Keratinocyte (primary cell): Measurements from ENCODE around the gene PTGDS. TPM values are rescaled to one million over a fixed set of nuclear protein-coding genes. Genes with fewer than 3 reads are reported as not detected.

ENCODE experiments used
- DNase-seq: peaks from one replicate; pipeline ENCODE4 v3.0.0-alpha.2; 2011; ENCODE audit warnings: low read depth, missing footprints, low spot score
- FAIRE-seq: peaks from 2 replicates; lab custom pipeline; 2011; peaks lifted over from hg19 to GRCh38; lab: Jason Lieb, UNC
- H2AFZ ChIP-seq: 2 replicates; pipeline ENCODE4 v1.6.0; 2012; ENCODE audit warnings: low read length, control low read depth, inconsistent platforms; ENCODE audit not compliant: control insufficient read depth
- H3K27ac ChIP-seq: 2 replicates; pipeline ENCODE4 v1.5.1; 2011; ENCODE audit warnings: low read length; ENCODE audit not compliant: control insufficient read depth, insufficient read depth
- H3K27me3 ChIP-seq: 3 replicates; pipeline ENCODE4 v1.6.0; 2011; ENCODE audit warnings: low read length; ENCODE audit not compliant: control insufficient read depth, insufficient read depth; ENCODE audit errors: extremely low read depth
- H3K36me3 ChIP-seq, 2 experiments: 2 replicates in 1 of 2; 3 replicates in 1 of 2; pipeline ENCODE4 v1.5.1; 2011; ENCODE audit warnings: low read length in 2 of 2, mild to moderate bottlenecking in 1 of 2; ENCODE audit not compliant: control insufficient read depth in 2 of 2, insufficient read depth in 2 of 2; ENCODE audit errors: extremely low read depth in 1 of 2
- H3K4me1 ChIP-seq: 3 replicates; pipeline ENCODE4 v1.5.1; 2011; ENCODE audit warnings: low read length; ENCODE audit not compliant: control insufficient read depth, insufficient read depth; ENCODE audit errors: extremely low read depth
- H3K4me2 ChIP-seq: 3 replicates; pipeline ENCODE4 v1.6.0; 2011; ENCODE audit warnings: low read depth, low read length; ENCODE audit not compliant: control insufficient read depth, insufficient read depth; ENCODE audit errors: extremely low read depth
- H3K4me3 ChIP-seq, 3 experiments: fragments of 200-600 bp in 1 of 3; sonication (generic) in 1 of 3; 2 replicates in 2 of 3; 3 replicates in 1 of 3; pipeline ENCODE4 v1.5.1; 2011 to 2016; ENCODE audit warnings: low read length in 3 of 3, mild to moderate bottlenecking in 3 of 3, control low read depth in 2 of 3, inconsistent platforms in 1 of 3, low read depth in 1 of 3, mixed read lengths in 1 of 3, mixed run types in 1 of 3, moderate library complexity in 1 of 3; ENCODE audit not compliant: control insufficient read depth in 2 of 3, insufficient read depth in 2 of 3; ENCODE audit errors: extremely low read depth in 1 of 3
- H3K79me2 ChIP-seq: 2 replicates; pipeline ENCODE4 v1.6.0; 2012; ENCODE audit warnings: low read length; ENCODE audit not compliant: control insufficient read depth, insufficient read depth
- H3K9ac ChIP-seq: 3 replicates; pipeline ENCODE4 v1.6.0; 2011; ENCODE audit warnings: low read length; ENCODE audit not compliant: control insufficient read depth, insufficient read depth; ENCODE audit errors: extremely low read depth
- H3K9me1 ChIP-seq: 3 replicates; pipeline ENCODE4 v1.6.0; 2011; ENCODE audit warnings: low read length; ENCODE audit not compliant: control insufficient read depth, insufficient read depth; ENCODE audit errors: extremely low read depth
- H3K9me3 ChIP-seq: 2 replicates; pipeline ENCODE4 v1.5.1; 2012; ENCODE audit warnings: low read depth, low read length; ENCODE audit not compliant: control insufficient read depth
- H4K20me1 ChIP-seq: 3 replicates; pipeline ENCODE4 v1.6.0; 2011; ENCODE audit warnings: low read length; ENCODE audit not compliant: control insufficient read depth, insufficient read depth; ENCODE audit errors: extremely low read depth
- EZH2 ChIP-seq: IDR thresholded peaks from one replicate; pipeline ENCODE4 v1.6.1; 2012; ENCODE audit warnings: inconsistent platforms, mild to moderate bottlenecking, low read length, moderate library complexity
- dilution Hi-C: fragments of 300-500 bp; cut with MboI; formaldehyde crosslinking; loops from one replicate; pipeline ENCODE4 v1.7.0; 2020; ENCODE audit warnings: low sequenced_read_pairs; ENCODE audit not compliant: extremely low pct_ligation_motif_present
- polyA plus RNA-seq, 5 experiments: library from polyadenylated mRNA; depleted of rRNA in 3 of 5; stranded (reverse) in 3 of 5; stranded (forward) in 1 of 5; unstranded in 1 of 5; fragments of >200 nt; gene quantifications; 1 replicate in 1 of 5; 2 replicates in 3 of 5; 3 replicates in 1 of 5; pipeline versions ENCODE4 v1.2.1 to v1.2.3, GENCODE V29; 2011 to 2012; ENCODE audit warnings: missing spikeins in 2 of 5, low read depth in 1 of 5, low replicate concordance in 1 of 5
- TF ChIP-seq, protein P1 (sequence below), 3 experiments: IDR thresholded peaks in 1 of 3; conservative IDR thresholded peaks in 1 of 3; optimal IDR thresholded peaks in 1 of 3; 2 replicates in 2 of 3; 3 replicates in 1 of 3; pipeline versions ENCODE3 to v1.5.1; 2011; ENCODE audit warnings: low read length in 3 of 3, mild to moderate bottlenecking in 3 of 3, moderate library complexity in 2 of 3, control low read depth in 1 of 3, inconsistent platforms in 1 of 3; ENCODE audit not compliant: insufficient read depth in 2 of 3; ENCODE audit errors: extremely low read depth in 1 of 3

Gene PTGDS
- polyA plus RNA-seq, 1 donor (not counting 4 experiments of a cell fraction or from before 2014, with no cell fraction given): not detected

GRCh38 chr9:136961279-136962065 is 15.8 kb upstream of the PTGDS start:
- DNase-seq: no peak
- dilution Hi-C loops: no loop called here

GRCh38 chr9:136962163-136962562 is 15.1 kb upstream of the PTGDS start:
- Histone ChIP-seq H3K79me2 (no peaks in the 10 kb centered on the region), H3K9ac (no peak overlapping the region), H2AFZ (no peak overlapping the region), H3K27ac (no peak overlapping the region), H4K20me1 (no peaks in the 10 kb centered on the region), H3K4me3 (no peak overlapping the region), H3K4me1 (peaks cover 8% of the 10 kb centered on the region), H3K9me3 (no peaks in the 10 kb centered on the region), H3K36me3 (no peaks in the 10 kb centered on the region), H3K27me3 (peaks cover 5% of the 10 kb centered on the region), H3K9me1 (no peaks in the 10 kb centered on the region), H3K4me2 (no peak overlapping the region)
- dilution Hi-C loops: no loop called here
- no peak for DNase-seq
- FAIRE-seq: no peak
- no peak for TF ChIP-seq EZH2
- TF ChIP-seq, protein P1, sequence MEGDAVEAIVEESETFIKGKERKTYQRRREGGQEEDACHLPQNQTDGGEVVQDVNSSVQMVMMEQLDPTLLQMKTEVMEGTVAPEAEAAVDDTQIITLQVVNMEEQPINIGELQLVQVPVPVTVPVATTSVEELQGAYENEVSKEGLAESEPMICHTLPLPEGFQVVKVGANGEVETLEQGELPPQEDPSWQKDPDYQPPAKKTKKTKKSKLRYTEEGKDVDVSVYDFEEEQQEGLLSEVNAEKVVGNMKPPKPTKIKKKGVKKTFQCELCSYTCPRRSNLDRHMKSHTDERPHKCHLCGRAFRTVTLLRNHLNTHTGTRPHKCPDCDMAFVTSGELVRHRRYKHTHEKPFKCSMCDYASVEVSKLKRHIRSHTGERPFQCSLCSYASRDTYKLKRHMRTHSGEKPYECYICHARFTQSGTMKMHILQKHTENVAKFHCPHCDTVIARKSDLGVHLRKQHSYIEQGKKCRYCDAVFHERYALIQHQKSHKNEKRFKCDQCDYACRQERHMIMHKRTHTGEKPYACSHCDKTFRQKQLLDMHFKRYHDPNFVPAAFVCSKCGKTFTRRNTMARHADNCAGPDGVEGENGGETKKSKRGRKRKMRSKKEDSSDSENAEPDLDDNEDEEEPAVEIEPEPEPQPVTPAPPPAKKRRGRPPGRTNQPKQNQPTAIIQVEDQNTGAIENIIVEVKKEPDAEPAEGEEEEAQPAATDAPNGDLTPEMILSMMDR (optimal IDR thresholded peaks at IDR 0.05 in 1 of 3, IDR thresholded peaks at IDR 0.05 in 1 of 3, conservative IDR thresholded peaks at IDR 0.05 in 1 of 3; ENCODE audit: extremely low read depth in 1 of 3, insufficient read depth in 2 of 3, low read length in 3 of 3): no peak

More at GRCh38 chr9:136961279-136962065, 15.8 kb upstream of the PTGDS start:
- TF ChIP-seq, protein P1 (optimal IDR thresholded peaks at IDR 0.05 in 1 of 3, IDR thresholded peaks at IDR 0.05 in 1 of 3, conservative IDR thresholded peaks at IDR 0.05 in 1 of 3; ENCODE audit: extremely low read depth in 1 of 3, insufficient read depth in 2 of 3, low read length in 3 of 3): no peak
- no peak for TF ChIP-seq EZH2
- Histone ChIP-seq H3K36me3 (no peaks in the 10 kb centered on the region), H4K20me1 (no peaks in the 10 kb centered on the region), H3K9me3 (no peaks in the 10 kb centered on the region), H3K4me1 (peaks cover 8% of the 10 kb centered on the region), H3K79me2 (no peaks in the 10 kb centered on the region), H3K9ac (no peak overlapping the region), H3K4me3 (no peak overlapping the region), H3K27me3 (peaks cover 5% of the 10 kb centered on the region), H2AFZ (no peak overlapping the region), H3K9me1 (no peaks in the 10 kb centered on the region), H3K27ac (no peak overlapping the region), H3K4me2 (no peak overlapping the region)
- FAIRE-seq: no peak
